Fibroblast of mammary gland (primary cell): ENCODE data around the gene RAD9A.
A peak's percentile ranks its signal among the peaks of the same experiment; 100 is the strongest.

Source experiments
- DNase-seq: peaks from one replicate; pipeline ENCODE4 v3.0.0-alpha.2; 2010; ENCODE audit warnings: low read depth
- H3K4me3 ChIP-seq: 2 replicates; pipeline ENCODE4 v1.5.1; 2011; ENCODE audit warnings: low read depth, mild to moderate bottlenecking, low read length, moderate library complexity; ENCODE audit not compliant: control insufficient read depth
- CTCF ChIP-seq: conservative IDR thresholded peaks from 2 replicates; pipeline ENCODE4 v1.5.1; 2011; ENCODE audit warnings: low read depth, low read length, inconsistent platforms; ENCODE audit not compliant: control insufficient read depth, insufficient read depth

The RAD9A gene

GRCh38 chr11:67416416-67417335 lies 24.9 kb downstream of the RAD9A start:
- no peak for DNase-seq
- no peak overlapping the region for H3K4me3 ChIP-seq
- TF ChIP-seq CTCF = no peak

GRCh38 chr11:67417425-67417824 lies 25.6 kb downstream of the RAD9A start:
- DNase-seq = no peak
- no peak for TF ChIP-seq CTCF
- no peak overlapping the region for H3K4me3 ChIP-seq

- H3K4me3 ChIP-seq = no peak overlapping the region
- no peak for DNase-seq
- TF ChIP-seq CTCF = no peak
These were observed 26.9 kb downstream of the RAD9A start for GRCh38 chr11:67418476-67419281.

GRCh38 chr11:67419325-67420049 lies 27.7 kb downstream of the RAD9A start:
- H3K4me3 ChIP-seq = no peak overlapping the region
- TF ChIP-seq CTCF = no peak
- no peak for DNase-seq

- H3K4me3 ChIP-seq = peak overlapping the region; percentile 7
- no peak for TF ChIP-seq CTCF
- DNase-seq = no peak
These were observed 28.4 kb downstream of the RAD9A start for GRCh38 chr11:67420147-67420645.

- H3K4me3 ChIP-seq = peak overlapping the region; percentile 13
- no peak for TF ChIP-seq CTCF
- peak; percentile 74 for DNase-seq
These were observed 29.1 kb downstream of the RAD9A start for GRCh38 chr11:67420646-67421429.
